ENCODE data around the gene CIAO1.
A peak's percentile ranks its signal among the peaks of the same experiment; 100 is the strongest.
"Not testable (repeated sequence)": the region's sequence is repeated elsewhere in the genome, so short reads cannot be mapped to it uniquely, and the experiment has no call there.

Gene CIAO1

DNA sequence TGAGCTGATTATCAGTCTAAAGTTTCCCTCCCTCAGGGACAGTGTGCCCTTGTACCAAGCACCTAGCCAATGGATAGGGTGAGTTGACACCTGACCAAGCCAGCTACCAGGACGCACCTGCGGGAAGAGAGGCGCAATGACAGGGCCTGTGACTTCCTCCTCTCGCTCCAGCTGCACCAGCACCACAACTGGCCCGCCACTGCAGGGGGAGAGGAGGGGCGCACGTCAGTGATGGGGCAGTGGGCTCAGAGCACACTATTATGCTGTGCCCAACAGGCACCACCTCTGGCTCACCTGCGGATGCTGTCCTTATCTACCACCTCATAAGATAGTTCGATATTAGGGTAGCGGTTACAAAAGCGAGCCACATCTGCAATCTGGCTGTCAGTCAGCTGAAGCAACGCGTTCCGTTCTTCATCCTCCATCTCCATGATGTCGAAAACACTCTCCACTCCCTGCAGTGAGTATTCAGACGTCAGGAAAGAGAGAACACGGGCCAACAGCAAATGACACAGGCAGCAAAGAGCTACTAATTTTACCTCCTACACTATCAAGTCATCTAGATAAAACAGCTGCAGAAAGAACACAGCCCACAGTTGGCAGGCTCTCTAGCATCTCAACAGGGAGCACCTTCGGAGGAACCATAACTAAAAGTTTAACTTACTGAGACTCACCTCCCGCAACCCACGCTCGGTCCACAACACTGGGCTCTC, 10.9 kb downstream of the CIAO1 start:
- DNase-seq (ENCODE audit: low read depth in 2 of 2) = no peak

DNA sequence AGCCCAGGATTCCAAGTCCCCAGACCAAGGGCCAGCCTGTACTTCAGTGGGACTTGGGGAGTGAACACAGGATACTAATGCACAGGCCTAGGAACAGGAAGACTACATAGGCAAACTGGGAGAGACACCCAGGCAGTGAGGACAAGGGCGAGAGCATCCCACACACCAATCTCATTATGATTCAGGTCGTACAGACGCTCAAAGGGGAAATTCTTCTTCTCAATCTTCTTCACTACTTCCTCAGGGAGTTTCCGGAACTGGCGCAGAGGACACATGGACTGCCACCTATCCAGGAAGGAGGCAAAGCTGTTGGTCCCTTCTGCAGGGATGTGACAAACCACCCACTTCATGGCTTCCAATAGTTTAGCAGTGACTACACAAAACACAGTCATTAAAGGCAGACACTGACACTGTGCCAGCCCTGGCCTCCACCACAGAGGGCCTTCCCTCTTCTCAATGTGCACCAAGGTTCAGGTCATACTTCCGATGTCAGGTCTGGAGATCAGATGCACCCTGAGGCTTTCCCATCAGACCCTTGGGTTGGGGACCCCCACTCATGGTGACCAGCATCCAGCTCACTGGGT, 21.3 kb downstream of the CIAO1 start:
- no peak for DNase-seq (ENCODE audit: low read depth in 2 of 2)

DNA sequence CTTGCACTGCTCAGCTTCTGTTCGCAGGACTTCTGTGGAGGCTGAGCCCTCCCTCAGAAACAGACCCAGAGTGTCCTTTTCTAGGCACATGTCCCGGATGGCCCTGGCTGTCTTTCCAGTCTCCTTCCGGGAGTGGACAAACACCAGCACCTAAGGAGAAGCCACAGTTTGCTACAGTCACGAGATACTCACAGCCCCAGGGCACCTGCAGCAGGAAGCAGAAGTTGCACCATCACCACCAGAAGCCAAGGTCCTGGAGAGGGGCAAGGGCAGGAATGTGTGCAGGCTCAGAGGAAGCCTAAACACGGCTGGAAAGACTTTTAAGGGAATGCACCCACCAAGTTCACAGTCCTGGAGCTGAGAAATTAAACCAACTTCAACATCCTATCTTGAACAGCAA, 25.7 kb downstream of the CIAO1 start:
- no peak for DNase-seq (ENCODE audit: low read depth in 2 of 2)

DNA sequence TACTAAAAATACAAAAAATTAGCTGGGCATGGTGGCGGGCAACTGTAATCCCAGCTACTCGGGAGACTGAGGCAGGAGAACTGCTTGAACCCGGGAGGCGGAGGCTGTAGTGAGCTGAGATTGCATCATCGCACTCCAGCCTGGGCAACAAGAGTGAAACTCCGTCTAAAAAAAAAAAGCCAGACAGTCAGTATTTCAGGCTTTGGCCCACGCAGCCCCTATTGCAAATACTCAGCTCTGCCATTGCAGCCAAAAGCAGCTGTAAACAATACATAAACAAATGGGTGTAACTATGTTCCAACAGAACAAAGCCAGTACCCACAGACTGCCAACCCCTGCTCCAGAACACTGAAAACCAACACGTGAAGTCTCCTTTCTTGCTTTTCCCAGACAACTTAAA, 28.2 kb downstream of the CIAO1 start:
- not testable (repeated sequence) for DNase-seq (ENCODE audit: low read depth in 2 of 2)

DNA sequence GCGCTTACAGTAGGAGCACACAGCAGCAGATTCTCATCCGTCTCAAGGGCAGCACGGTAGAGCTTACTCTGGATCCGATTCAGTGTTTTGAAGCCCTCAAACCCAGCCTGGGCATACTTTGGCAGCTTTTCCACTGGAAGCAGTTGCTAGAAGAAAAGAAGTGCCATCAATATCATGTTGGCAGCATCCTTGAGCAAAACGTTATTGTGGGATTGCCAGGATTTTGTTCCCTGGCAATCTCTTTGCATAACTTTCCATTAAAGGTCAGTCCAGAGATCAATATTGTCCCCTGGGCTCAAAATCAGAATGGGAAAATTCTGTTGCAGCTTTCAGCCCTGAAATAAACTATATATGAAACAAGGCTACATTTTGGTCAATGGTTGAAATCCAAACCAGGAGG, 30.9 kb downstream of the CIAO1 start:
- no peak for DNase-seq (ENCODE audit: low read depth in 2 of 2)

DNA sequence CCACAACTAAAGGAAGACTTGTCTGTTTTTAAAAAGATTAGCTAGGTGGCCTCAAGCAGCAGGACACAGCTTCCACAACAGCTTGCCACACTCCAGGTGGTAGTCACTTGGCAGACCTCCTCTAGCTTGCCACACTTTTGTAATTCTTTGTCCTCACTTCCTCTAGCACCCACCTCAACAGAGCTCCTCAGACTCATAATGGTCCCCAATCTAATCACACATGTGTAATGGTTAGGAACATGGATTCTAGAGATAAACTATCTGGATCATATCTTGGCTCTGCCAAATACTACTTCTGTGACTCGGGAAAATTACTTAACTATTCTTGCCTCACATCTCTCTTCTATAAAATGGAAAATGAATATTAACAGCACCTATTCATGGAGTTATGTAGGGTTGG, 35.8 kb downstream of the CIAO1 start:
- no peak for DNase-seq (ENCODE audit: low read depth in 2 of 2)

DNA sequence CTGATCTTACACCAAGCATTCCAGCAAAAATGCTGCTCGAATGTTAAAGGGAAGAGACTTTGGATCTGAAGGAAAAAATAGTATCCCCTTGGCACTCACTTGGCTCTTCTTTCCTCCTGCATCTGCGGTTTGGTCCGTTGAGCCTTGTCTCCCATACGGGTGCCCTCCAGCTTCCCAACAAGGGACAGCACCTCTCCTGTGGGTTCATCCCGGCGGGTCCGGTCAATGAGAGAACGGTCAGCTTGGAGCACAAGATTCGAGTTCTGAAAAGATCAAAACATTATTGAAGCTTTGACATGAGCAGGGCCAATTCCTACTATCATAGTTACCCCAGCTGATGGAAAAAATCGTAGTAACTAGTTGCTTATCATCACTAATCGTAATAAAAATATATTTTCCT, 38.6 kb downstream of the CIAO1 start:
- DNase-seq (ENCODE audit: low read depth in 2 of 2) = no peak

DNA sequence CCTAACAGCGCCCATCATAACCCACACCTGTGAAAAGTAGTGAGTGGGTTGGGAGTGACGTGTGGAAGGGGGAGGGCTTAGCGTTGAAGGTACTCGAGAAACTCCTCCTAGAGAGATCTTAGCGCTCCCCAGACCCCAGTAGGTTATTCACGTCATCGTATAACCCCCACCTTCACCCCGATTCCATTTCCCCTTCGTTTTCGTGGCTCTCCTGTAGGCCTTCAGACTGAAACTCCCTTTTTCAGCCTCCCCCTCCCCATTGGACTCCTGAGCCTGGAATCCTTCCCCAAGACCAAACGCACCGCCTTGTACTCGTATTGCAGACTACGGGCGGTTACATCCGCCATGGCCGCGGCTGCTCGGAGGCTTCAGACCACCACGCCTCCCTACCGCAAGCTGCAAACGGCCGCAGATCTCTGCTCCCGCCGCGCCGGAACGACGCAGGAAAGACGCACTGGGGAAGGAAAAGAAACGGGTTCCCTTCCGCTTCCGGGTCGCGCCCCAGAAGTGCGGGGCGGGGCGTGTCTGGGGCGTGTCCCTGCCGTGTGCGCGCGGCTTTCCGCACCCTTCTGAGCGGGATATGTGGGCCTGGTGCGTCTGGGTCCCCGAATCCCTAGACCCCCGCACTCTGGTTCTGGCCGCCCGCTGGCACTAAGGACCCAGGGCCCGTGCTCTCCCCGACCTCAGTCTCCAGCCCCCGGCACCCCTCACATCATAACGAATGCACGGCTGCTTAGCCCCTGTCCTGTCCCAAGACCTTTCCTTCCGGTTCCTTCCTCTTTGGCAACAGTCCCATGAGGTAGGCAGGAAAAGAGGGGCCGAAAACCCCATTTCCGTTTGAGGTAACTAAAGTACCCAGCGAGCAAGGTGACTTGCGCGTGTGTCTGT, 39.3 kb downstream of the CIAO1 start, which contains the start of gene SNRNP200:
TSS of gene SNRNP200 (minus strand) at position 456 of the 888 bp plus-strand sequence. CDS start at position 347, 109 bp downstream.
- peak; percentile 87 to 89 for DNase-seq (ENCODE audit: low read depth in 2 of 2)

DNA sequence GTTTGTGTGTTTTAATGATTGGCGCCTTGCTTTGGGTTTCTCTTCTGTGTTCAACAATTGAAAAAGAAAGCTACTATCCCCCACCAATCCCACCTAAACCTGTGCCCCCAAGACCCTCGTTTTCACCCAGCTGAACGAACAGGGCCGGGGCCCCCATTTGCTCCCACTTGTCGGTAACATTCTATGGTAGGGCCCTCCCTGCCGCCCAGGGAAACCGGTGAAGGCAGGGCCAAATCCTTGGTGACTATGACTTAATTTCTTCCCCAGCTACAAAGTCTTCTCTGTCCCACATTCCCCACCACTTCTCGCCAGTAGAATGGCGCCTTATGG, 39.9 kb downstream of the CIAO1 start:
- no peak for DNase-seq (ENCODE audit: low read depth in 2 of 2)

DNA sequence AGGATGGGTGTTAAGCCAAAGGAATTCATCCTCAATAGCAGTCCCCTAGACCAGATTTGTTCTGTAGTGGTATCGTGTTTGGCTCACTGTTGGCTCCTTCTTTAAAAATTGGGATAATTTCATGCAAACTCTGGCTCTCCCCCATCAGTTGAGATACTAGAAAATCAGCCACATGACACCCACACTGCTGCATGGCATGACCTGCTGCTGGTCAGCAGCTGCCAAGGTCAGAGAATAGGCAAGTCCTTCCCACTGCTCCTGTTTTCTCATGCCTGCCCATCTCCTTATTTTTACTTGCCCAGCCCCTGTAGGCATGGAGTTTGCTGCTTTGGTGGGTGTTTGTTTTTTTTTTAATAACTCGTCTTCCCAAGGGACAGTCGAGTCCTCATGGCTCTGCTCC, 40.3 kb downstream of the CIAO1 start:
- DNase-seq (ENCODE audit: low read depth in 2 of 2) = no peak

DNA sequence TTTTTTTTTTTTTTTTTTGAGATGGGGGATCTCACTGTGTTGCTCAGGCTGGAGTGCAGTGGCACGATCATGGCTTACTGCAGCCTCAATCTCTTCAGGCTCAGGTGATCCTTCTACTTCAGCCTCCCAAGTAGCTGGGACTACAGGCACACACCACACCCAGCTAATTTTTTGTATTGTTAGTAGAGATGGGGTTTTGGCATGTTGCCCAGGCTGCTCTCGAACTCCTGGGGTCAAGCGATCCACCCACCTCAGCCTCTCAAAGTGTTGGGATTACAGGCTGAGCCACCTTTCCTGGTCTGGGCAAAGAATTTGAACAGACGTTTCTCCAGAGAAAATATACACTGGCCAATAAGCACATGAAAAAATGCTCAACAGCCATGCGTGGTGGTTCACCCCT, 42.2 kb downstream of the CIAO1 start:
- no peak for DNase-seq (ENCODE audit: low read depth in 2 of 2)

DNA sequence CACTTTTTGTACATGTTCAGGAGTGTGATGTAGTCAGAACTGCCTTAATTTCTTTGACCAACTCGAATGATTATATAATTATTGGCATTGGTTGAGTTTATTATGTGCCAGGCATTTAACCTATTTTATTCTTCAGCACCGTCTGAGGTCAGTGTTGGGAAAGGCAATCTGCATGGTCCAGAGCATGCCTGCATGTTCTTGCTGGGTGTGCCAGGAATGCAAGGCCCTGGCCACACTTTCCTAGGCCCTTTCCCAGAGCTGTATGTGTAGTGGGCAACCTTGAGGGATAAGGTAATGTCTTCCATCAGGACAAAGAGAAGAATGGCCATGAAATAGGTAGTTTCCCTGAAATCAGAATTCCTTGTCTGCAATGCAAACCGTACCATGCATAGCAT, 49.0 kb downstream of the CIAO1 start:
- DNase-seq (ENCODE audit: low read depth in 2 of 2) = no peak

DNA sequence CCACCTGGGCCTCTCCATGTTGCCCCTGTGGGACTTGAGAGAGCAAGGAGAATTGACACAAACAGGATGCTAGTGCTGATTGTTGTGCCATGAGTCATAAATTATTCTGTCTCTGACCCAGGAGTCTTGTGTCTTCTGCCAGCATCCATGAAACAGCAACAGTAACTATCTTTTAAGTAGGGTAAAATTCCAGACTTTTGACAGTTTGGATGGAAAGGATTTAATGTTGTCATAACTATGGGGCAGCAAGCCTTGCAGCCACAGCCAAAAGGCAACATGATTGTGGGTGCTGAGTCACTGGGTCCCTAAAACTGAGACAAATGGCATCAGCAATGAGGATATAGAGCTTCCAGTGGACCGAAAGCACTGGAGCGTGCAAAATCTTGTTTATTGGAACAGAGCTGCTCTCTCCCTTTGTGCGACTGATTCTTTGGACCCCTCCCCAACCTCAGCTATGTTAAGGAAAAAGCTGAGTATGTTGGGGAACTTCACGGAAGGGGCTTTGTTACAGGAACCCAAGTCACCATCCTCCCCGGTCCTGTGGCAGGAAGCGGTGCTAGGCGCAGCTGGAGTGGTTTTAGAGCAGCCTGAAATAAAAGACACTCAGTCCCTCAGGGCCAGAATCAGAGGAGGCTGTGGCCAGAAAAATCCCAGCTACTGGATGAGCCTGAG, 49.5 kb downstream of the CIAO1 start:
- DNase-seq (ENCODE audit: low read depth in 2 of 2) = no peak

DNA sequence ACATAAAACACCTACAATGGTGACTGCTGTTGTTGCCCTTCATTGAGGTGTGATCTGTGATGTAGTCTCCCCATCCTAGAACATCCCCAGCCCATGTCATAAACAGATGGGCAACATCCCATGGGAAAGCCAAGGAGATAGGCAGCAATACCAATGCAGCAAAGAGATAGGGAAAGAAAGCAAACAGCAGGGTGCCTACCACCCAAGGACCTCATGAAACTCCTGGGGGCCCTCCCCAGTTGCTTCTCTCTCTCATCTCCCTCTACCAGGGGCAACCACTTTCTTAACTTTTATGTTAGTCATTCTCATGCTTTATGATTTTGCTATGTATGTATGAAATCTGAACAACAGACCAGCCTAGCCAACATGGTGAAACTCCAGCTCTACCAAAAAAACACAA, 51.0 kb downstream of the CIAO1 start:
- no peak for DNase-seq (ENCODE audit: low read depth in 2 of 2)

DNA sequence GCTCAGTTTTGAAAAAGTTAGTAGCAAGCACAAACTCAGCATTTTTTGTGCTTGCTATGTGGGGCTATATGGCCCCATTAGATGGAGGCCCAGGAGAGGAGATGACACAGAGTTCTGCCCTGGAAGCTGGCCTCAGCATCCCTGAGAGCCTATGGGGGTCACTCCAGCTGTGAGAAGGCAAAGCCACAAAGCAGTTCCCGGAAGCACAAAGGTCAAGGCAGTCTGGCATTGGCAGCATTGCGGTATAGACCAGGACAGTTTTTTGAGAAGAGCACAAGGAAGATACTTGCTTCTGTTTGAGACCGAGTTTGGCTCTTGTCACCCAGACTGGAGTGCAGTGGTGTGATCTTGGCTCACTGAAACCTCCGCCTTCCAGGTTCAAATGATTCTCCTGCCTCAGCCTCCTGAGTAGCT, 51.6 kb downstream of the CIAO1 start:
- DNase-seq (ENCODE audit: low read depth in 2 of 2) = no peak

DNA sequence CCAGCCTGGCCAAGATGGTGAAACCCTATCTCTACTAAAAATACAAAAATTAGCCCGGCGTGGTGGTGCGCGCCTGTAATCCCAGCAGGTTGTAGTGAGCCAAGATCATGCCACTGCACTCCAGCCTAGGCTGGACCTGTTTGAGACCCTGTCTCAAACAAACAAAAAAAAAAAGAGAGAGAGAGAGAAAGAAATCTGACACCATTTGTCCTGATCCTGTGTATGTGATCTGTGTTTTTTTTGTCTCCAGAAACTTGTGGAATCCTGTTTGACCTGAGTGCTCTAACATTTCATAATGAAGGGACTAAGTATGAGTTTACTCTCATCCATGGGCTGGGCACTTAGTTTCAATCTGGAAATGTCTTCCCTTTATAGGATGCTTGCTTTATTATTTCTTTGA, 52.7 kb downstream of the CIAO1 start:
- no peak for DNase-seq (ENCODE audit: low read depth in 2 of 2)

DNA sequence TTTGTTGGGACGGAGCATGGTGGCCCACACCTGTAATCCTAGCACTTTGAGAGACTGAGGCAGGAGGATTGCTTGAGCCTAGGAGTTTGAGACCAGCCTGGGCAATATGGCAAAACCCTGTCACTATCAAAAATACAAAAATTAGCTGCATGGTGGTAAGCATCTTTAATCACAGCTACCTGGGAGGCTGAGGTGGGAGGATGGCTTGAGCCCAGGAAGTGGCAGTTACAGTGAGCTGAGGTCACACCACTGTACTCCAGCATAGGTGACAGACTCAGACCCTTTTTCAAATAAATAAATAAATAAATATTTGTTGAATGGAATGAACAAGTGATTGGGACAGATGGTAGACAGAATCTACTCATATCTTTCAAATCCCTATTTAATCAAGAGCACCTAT, 53.4 kb downstream of the CIAO1 start:
- DNase-seq (ENCODE audit: low read depth in 2 of 2) = no peak

DNA sequence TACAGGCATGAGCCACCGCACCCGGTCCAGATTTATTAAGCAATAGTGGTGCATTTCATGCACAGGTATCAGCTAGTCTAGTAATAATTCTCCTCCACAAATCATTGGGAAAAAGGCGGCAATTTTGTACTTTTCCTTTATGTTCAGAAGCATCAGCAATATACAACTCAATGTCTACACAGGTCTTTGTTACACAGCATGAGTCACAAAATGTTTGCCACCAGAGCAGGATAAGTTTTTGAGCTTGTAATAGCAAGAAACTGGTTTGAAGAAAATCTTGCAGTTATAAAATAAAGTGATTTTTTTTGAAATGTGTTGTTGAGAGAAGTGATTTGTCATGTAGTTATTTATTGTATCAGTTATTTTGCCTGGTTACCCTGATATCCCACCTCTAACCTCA, 54.3 kb downstream of the CIAO1 start:
- DNase-seq (ENCODE audit: low read depth in 2 of 2) = no peak

DNA sequence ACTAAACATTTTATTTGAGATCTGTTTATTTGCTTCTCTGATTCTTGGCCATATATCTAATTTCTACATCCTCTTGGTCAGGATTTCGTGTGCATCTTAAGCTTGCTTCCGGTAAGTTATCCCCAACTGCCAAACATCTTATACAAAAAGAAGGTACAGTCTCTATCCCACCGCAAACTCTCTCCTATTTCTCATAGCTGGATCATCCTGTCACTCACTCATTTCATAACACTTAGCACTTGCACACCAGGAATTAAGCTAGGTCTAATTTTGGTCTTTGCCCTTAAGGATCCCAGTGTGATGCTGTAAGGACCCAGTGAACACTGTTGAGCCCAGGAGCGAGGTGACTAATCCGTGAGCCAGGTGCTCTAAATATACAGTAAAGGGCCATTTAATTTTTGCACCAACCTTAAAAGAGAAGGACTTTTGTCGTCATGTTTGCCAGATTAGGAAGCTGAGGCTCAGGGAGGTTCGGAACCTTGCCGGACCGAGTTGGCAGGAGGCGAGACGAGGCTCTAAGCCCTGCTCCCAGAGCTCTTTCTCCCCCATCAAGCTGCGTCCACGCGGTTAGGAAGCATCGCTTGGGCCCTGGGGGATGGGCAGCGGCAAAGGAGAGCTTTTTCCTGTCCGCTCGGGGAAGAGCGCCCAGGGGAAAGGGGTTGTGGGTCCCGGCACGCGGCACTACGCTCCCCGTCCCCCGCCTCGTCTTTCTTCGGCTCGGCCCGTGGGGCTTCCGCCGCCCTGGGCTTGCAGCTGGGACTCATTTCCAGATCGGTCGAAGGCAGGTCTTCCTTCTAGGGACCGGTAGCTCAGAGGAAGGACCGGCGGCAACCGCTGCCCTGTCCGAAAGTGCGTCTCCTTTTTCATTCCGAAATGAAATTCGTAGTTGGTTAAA, 55.0 kb downstream of the CIAO1 start:
- DNase-seq (ENCODE audit: low read depth in 2 of 2) = no peak

All from activated CD4-positive, alpha-beta T cell treated with anti-CD3 and anti-CD28 coated beads for 24 hours (primary cell).